ENCODE data around the gene DHX30. TPM values are rescaled to one million over a fixed set of nuclear protein-coding genes. Genes with fewer than 3 reads are reported as not detected.

The DHX30 gene
- total and polyA plus RNA-seq, 9 of the 15 experiments (the other 6 are each of a cell fraction or from before 2014, with no cell fraction given), result 12.3 to 158 (median 79.0) TPM

DNA sequence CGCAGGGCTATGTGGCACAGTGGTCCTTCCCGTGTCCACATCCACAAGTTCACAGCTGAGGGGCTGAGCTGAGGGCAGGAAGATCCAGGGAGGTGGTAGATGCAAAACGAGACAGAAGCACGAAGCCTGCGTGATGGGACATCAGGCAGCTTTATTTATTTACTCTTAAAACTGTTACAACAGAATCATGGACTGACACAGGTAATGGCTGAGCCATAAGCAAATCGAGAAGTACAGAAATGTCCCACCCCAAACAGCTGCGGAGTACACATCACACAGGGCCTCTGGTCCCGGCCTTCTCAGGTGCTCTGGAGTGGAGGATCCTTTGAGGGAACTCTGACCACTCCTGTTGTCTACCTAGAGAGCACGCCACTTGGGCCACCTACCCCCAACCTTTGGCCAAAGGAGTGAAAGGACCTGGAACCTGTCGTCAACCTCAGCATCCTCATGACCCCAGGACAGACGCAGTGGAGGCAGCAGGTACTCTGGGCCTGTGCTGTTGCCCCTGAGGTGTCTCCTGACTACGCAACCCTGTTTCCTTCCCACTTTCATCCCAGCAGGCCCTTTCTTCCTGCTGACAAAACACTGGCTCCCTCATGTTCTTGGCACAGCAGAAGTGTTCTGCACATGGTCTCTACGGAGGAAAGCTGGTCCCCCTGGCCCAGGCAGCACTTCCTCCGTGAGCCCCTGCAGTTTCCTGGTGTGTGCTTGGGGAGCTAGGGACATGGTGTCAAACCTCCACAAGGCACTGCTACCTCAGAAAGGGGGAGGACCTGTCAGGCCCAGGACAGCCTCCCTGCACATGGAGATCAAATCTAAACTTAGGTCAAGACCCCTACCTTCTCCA lies 47.8 kb downstream of the DHX30 start (continued):
- TF ChIP-seq, protein P1, sequence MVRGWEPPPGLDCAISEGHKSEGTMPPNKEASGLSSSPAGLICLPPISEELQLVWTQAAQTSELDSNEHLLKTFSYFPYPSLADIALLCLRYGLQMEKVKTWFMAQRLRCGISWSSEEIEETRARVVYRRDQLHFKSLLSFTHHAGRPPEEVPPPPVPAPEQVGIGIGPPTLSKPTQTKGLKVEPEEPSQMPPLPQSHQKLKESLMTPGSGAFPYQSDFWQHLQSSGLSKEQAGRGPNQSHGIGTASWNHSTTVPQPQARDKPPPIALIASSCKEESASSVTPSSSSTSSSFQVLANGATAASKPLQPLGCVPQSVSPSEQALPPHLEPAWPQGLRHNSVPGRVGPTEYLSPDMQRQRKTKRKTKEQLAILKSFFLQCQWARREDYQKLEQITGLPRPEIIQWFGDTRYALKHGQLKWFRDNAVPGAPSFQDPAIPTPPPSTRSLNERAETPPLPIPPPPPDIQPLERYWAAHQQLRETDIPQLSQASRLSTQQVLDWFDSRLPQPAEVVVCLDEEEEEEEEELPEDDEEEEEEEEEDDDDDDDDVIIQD (CRISPR knock-in tag; IDR thresholded peaks at IDR 0.05), result no peak
- no peak for TF ChIP-seq SP1 (CRISPR knock-in tag; IDR thresholded peaks at IDR 0.05)
- TF ChIP-seq RBFOX2 (IDR thresholded peaks at IDR 0.05; ENCODE audit: low read depth, low read length), result 0 out of 2 replicates have a peak, but pooled peaks have one; percentile 22
- TF ChIP-seq, protein P2, sequence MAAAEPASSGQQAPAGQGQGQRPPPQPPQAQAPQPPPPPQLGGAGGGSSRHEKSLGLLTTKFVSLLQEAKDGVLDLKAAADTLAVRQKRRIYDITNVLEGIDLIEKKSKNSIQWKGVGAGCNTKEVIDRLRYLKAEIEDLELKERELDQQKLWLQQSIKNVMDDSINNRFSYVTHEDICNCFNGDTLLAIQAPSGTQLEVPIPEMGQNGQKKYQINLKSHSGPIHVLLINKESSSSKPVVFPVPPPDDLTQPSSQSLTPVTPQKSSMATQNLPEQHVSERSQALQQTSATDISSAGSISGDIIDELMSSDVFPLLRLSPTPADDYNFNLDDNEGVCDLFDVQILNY (CRISPR knock-in tag; IDR thresholded peaks at IDR 0.05), result no peak
- TF ChIP-seq ZNF644 (tag; IDR thresholded peaks at IDR 0.05; ENCODE audit: low read depth), result no peak
- TF ChIP-seq CAMTA2 (CRISPR knock-in tag; conservative IDR thresholded peaks at IDR 0.05), result no peak
- no peak for TF ChIP-seq KDM4B (IDR thresholded peaks at IDR 0.05; ENCODE audit: borderline replicate concordance in 2 of 2, low read depth in 1 of 2)
- peak; percentile 62; the same call in 1 of the 2 replicates for TF ChIP-seq POLR2AphosphoS5 (IDR thresholded peaks at IDR 0.05; ENCODE audit: control insufficient read depth, insufficient read depth, low read depth, low read length)
- no peak for TF ChIP-seq HNRNPUL1 (IDR thresholded peaks at IDR 0.05; ENCODE audit: low read length)
- no peak for TF ChIP-seq SREBF1 (IDR thresholded peaks at IDR 0.05; ENCODE audit: borderline replicate concordance, low read depth, low read length)
- no peak for TF ChIP-seq TBP (optimal IDR thresholded peaks at IDR 0.05; ENCODE audit: low read depth, low read length)
- TF ChIP-seq PHF8 (IDR thresholded peaks at IDR 0.05; ENCODE audit: borderline replicate concordance, low read length), result no peak
- no peak for TF ChIP-seq MEF2A (IDR thresholded peaks at IDR 0.05; ENCODE audit: control insufficient read depth, low read depth, low read length)
- TF ChIP-seq, protein P3, sequence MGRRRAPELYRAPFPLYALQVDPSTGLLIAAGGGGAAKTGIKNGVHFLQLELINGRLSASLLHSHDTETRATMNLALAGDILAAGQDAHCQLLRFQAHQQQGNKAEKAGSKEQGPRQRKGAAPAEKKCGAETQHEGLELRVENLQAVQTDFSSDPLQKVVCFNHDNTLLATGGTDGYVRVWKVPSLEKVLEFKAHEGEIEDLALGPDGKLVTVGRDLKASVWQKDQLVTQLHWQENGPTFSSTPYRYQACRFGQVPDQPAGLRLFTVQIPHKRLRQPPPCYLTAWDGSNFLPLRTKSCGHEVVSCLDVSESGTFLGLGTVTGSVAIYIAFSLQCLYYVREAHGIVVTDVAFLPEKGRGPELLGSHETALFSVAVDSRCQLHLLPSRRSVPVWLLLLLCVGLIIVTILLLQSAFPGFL (CRISPR knock-in tag; IDR thresholded peaks at IDR 0.05), result no peak
- no peak for TF ChIP-seq HEY1 (CRISPR knock-in tag; IDR thresholded peaks at IDR 0.05; ENCODE audit: borderline replicate concordance)
- no peak for TF ChIP-seq NR4A1 (CRISPR knock-in tag; IDR thresholded peaks at IDR 0.05)
- no peak for TF ChIP-seq NR4A1 (tag; IDR thresholded peaks at IDR 0.05)
- TF ChIP-seq ZNF707 (CRISPR knock-in tag; conservative IDR thresholded peaks at IDR 0.05), result no peak
- no peak for TF ChIP-seq BACH1 (tag; IDR thresholded peaks at IDR 0.05)
- no peak for TF ChIP-seq ZNF76 (CRISPR knock-in tag; IDR thresholded peaks at IDR 0.05; ENCODE audit: borderline replicate concordance)
- no peak for TF ChIP-seq NFYB (IDR thresholded peaks at IDR 0.05; ENCODE audit: extremely low read depth, insufficient read length)
- no peak for TF ChIP-seq CHD4 (IDR thresholded peaks at IDR 0.05; ENCODE audit: insufficient read depth, insufficient replicate concordance, low read depth, low read length, poor library complexity, severe bottlenecking)
- no peak for TF ChIP-seq RBM25 (IDR thresholded peaks at IDR 0.05; ENCODE audit: low read depth, low read length, severe bottlenecking)
- no peak for TF ChIP-seq KAT8 (IDR thresholded peaks at IDR 0.05; ENCODE audit: low read depth)
- TF ChIP-seq NONO (IDR thresholded peaks at IDR 0.05; ENCODE audit: low read depth in 2 of 2, low read length in 1 of 2), result no peak
